Thymus (tissue), 11 donors: ENCODE results near the gene MAPKAPK3. TPM values are rescaled to one million over a fixed set of nuclear protein-coding genes. Genes with fewer than 3 reads are reported as not detected.

ENCODE experiments used
- DNase-seq, 9 donors: peaks; one replicate each; pipeline ENCODE4 v3.0.0-alpha.2; 2013; ENCODE audit warnings: low spot score in 9 of 9, low read depth in 6 of 9, missing footprints in 1 of 9
- H3K27ac ChIP-seq, 2 donors: one replicate each; pipeline ENCODE4 v1.5.1; 2013; ENCODE audit warnings: control low read depth in 1 of 2, low read depth in 1 of 2, low read length in 1 of 2, mild to moderate bottlenecking in 1 of 2, moderate library complexity in 1 of 2
- H3K27me3 ChIP-seq, 2 donors: one replicate each; pipeline ENCODE4 v1.5.1; 2013; ENCODE audit warnings: low read length in 1 of 2; ENCODE audit not compliant: control insufficient read depth in 2 of 2, insufficient read depth in 1 of 2
- H3K36me3 ChIP-seq, 2 donors: one replicate each; pipeline ENCODE4 v1.5.1; 2013; ENCODE audit warnings: low read length in 1 of 2, mild to moderate bottlenecking in 1 of 2, moderate library complexity in 1 of 2; ENCODE audit not compliant: control insufficient read depth in 2 of 2, insufficient read depth in 2 of 2
- H3K4me1 ChIP-seq, 2 donors: one replicate each; pipeline ENCODE4 v1.5.1; 2013; ENCODE audit warnings: low read length in 2 of 2; ENCODE audit not compliant: control insufficient read depth in 2 of 2, insufficient read depth in 2 of 2
- H3K4me3 ChIP-seq, 2 donors: one replicate each; pipeline ENCODE4 v1.5.1; 2013; ENCODE audit warnings: low read length in 2 of 2, control low read depth in 1 of 2, mild to moderate bottlenecking in 1 of 2
- H3K9me3 ChIP-seq, 2 donors: one replicate each; pipeline ENCODE4 v1.5.1; 2013; ENCODE audit warnings: low read length in 1 of 2, mild to moderate bottlenecking in 1 of 2; ENCODE audit not compliant: control insufficient read depth in 2 of 2, insufficient read depth in 1 of 2
- WGBS: extraction: QIAGEN DNeasy Blood & Tissue Kit; methylation state at CpG from one replicate; pipeline ENCODE4 v1.1.7; 2013; 5-methylcytosine and 5-hydroxymethylcytosine counted together
- polyA plus RNA-seq: library from polyadenylated mRNA; stranded (reverse); fragments of 200-250 nt; gene quantifications from one replicate; pipeline ENCODE4 v1.2.3, GENCODE V29; 2013
- total RNA-seq: library from RNA; stranded (reverse); fragments of 120-200 nt; gene quantifications from one replicate; pipeline ENCODE4 v1.2.4, GENCODE V29; 2013
- donor health status: healthy.

Gene MAPKAPK3
- total and polyA plus RNA-seq, 2 donors = 24.9 to 54.4 TPM

DNA sequence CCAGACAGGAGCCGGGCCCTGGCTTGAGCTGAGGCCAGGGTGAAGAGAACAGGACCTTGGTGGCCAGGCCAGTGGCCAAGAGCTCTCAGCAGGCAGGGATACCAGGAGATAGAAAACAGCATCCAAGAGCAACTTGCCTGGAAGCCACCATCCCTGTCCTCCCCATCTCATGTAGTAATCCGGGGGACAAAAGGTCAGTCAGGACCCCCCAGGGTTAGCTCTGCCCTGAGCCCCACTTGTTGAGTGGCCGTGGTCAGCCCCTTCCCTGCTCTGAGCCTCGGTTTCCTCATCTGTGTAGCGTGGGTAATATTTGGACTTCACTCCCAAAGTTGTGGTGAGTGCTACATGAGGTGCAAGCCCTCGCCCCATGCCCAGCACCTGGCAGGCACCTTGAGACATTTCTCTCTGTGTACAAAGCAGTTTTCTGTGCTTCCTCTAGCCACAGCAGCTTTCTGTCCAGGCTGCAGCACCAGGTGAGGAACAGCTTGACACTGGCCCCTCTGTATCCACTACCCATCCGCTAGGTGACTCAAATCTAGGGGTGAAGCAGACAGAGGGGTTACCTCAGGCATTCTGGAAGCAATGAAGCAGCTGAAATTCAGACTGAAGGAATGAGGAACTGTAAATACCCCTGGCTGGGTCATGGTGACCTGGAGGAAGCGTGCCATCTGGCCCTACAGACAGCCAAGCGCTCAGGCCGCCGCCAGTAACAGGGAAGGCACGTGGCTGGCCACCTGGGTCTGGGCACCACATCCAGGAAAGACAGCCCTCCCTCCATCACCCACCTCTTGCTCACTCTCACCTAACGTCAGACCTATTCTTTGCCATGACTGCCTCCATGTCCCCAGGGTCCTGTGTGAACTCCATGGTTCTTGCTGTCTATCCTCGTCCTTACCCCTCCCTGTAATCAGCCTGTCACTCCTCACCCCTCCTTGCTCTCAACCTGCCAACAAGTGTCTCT, 12.0 kb upstream of the MAPKAPK3 start:
- 62% methylated on average over 14 of the region's 14 CpGs for WGBS
- no peak for DNase-seq

DNA sequence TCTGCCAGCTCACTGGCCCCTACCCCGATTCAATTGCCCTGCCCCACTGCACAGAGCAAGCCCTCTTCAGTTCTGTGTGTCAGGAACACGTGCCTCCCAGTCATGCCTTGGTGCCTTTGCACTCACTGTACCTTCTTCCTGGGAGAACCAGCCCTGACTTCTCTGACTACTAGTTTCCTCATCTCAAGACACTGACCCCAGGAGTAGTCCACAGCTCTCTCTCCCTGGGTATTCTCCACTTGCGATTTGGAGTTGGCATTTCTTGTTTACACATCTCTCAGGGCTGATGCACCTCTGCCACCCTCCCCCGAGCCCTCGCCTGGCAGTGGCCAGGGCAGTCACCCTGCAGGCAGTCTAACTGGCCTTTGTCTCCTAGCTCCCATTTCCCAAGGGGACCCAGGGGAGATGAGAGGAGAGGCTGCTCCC, 11.0 kb upstream of the MAPKAPK3 start:
- H3K27me3 ChIP-seq = peaks cover 0 to 5% of the 10 kb centered on the region in 2 donors
- WGBS = 83% methylated on average over 5 of the region's 5 CpGs
- no peak for DNase-seq
- no peaks in the 10 kb centered on the region for H3K9me3 ChIP-seq
- peak overlapping the region in 1 of 2 donors; percentile 5 for H3K4me3 ChIP-seq
- peaks cover 0 to 52% of the 10 kb centered on the region in 2 donors for H3K36me3 ChIP-seq
- H3K4me1 ChIP-seq = peaks cover 11 to 91% of the 10 kb centered on the region in 2 donors
- H3K27ac ChIP-seq = no peak overlapping the region

More for the DNA sequence above, 12.0 kb upstream of the MAPKAPK3 start:
- Histone ChIP-seq H3K27me3 (no peaks in the 10 kb centered on the region), H3K27ac (peak overlapping the region; percentile 53 to 64), H3K9me3 (no peaks in the 10 kb centered on the region), H3K4me1 (peaks cover 14 to 91% of the 10 kb centered on the region in 2 donors), H3K36me3 (peaks cover 0 to 49% of the 10 kb centered on the region in 2 donors), H3K4me3 (no peak overlapping the region)

- Histone ChIP-seq H3K27ac (no peak overlapping the region), H3K4me3 (peak overlapping the region in 1 of 2 donors; percentile 16), H3K36me3 (peaks cover 0 to 52% of the 10 kb centered on the region in 2 donors), H3K27me3 (peaks cover 0 to 10% of the 10 kb centered on the region in 2 donors), H3K9me3 (no peaks in the 10 kb centered on the region), H3K4me1 (peaks cover 12 to 90% of the 10 kb centered on the region in 2 donors)
- DNase-seq = no peak
- WGBS = 30% methylated on average over 6 of the region's 6 CpGs
Measured at GRCh38 chr3:50606596-50606995, 10.4 kb upstream of the MAPKAPK3 start.

GRCh38 chr3:50607271-50608091, 9.5 kb upstream of the MAPKAPK3 start:
- DNase-seq = no peak
- no peaks in the 10 kb centered on the region for H3K9me3 ChIP-seq
- H3K27me3 ChIP-seq = peaks cover 0 to 19% of the 10 kb centered on the region in 2 donors
- 91% methylated on average over 29 of the region's 29 CpGs for WGBS
- H3K4me1 ChIP-seq = peaks cover 8 to 87% of the 10 kb centered on the region in 2 donors
- H3K4me3 ChIP-seq = peak overlapping the region in 1 of 2 donors; percentile 77
- H3K36me3 ChIP-seq = peaks cover 0 to 52% of the 10 kb centered on the region in 2 donors
- H3K27ac ChIP-seq = no peak overlapping the region

DNA sequence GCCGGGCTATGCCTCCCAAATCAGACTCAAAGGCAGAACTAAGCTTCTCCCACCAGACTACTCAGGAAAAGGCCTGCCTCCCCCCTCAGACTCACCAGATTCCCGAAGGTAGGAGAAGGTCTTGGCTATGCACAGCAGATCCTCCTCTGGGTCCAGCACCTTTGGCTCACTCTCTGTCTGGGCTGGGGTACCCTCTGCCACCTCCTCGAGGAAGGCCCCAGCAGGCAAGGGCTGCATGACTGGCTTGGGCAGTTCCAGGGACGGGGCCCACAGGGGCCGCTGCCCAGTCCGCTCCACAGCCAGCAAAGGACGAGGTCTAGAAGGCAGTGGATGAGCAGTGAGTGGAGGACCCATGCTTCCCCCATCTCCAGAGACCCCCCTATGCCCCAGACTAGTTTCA, 8.7 kb upstream of the MAPKAPK3 start:
- Histone ChIP-seq H3K36me3 (peaks cover 0 to 52% of the 10 kb centered on the region in 2 donors), H3K4me3 (peak overlapping the region in 1 of 2 donors; percentile 77), H3K27me3 (peaks cover 0 to 26% of the 10 kb centered on the region in 2 donors), H3K4me1 (peaks cover 8 to 87% of the 10 kb centered on the region in 2 donors), H3K9me3 (no peaks in the 10 kb centered on the region), H3K27ac (peak overlapping the region in 1 of 2 donors; percentile 32)
- 85% methylated on average over 7 of the region's 7 CpGs for WGBS
- DNase-seq = no peak

- peaks cover 0 to 26% of the 10 kb centered on the region in 2 donors for H3K27me3 ChIP-seq
Measured at GRCh38 chr3:50609071-50609762, 7.7 kb upstream of the MAPKAPK3 start.

GRCh38 chr3:50609763-50610085, 7.2 kb upstream of the MAPKAPK3 start:
- peaks cover 0 to 26% of the 10 kb centered on the region in 2 donors for H3K27me3 ChIP-seq
- 67% methylated on average over 3 of the region's 3 CpGs for WGBS
- H3K9me3 ChIP-seq = no peaks in the 10 kb centered on the region
- H3K36me3 ChIP-seq = peaks cover 0 to 45% of the 10 kb centered on the region in 2 donors
- peaks cover 8 to 81% of the 10 kb centered on the region in 2 donors for H3K4me1 ChIP-seq
- H3K27ac ChIP-seq = peak overlapping the region in 1 of 2 donors; percentile 43
- H3K4me3 ChIP-seq = peak overlapping the region in 1 of 2 donors; percentile 77
- DNase-seq = no peak

More at GRCh38 chr3:50609071-50609762, 7.7 kb upstream of the MAPKAPK3 start:
- H3K9me3 ChIP-seq = no peaks in the 10 kb centered on the region
- peak overlapping the region in 1 of 2 donors; percentile 77 for H3K4me3 ChIP-seq
- peaks cover 8 to 86% of the 10 kb centered on the region in 2 donors for H3K4me1 ChIP-seq
- no peak for DNase-seq
- peaks cover 0 to 50% of the 10 kb centered on the region in 2 donors for H3K36me3 ChIP-seq
- 66% methylated on average over 5 of the region's 5 CpGs for WGBS
- H3K27ac ChIP-seq = peak overlapping the region in 1 of 2 donors; percentile 43

DNA sequence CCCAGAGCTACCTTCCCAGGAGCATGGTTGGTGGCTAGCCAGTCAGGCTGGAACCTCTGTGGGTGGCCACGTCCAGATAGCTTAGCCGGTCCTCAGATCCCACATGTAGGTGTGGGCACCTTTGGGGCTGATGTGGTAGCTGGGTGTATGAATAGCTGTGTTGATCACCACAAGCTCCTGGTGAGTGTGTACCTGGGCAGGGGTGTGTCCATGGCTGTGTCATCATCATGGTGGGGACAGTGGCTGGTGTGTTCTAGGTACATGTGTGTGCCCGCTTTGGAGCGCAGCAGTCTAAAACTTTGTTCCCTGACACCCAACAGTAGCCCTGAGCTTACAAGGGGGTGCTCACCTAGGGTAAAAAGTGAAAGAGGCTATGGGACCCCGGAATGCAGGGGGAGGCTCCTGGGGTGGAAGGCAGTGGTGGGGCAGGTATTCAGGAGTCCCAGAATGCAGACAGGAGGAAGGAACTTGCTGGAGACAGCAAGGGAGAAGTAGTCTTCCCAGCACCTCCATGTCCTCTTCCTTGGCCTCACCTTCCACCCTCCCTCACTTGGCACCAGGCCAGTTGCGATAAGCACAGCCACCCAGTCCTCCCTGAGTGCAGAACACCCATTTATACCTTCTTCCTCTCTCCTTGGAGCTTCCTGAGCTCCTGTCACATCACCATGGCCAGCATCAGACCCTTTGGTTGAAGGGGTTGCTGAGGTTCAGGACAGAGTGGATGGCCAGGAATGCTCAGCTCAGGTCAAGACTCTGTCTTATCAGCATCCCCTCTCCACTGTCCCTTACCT, 6.6 kb upstream of the MAPKAPK3 start:
- DNase-seq = no peak
- Histone ChIP-seq H3K4me3 (peak overlapping the region; percentile 63 to 77), H3K9me3 (no peaks in the 10 kb centered on the region), H3K27me3 (peaks cover 0 to 26% of the 10 kb centered on the region in 2 donors), H3K27ac (peak overlapping the region in 1 of 2 donors; percentile 75), H3K36me3 (peaks cover 0 to 40% of the 10 kb centered on the region in 2 donors), H3K4me1 (peaks cover 8 to 76% of the 10 kb centered on the region in 2 donors)
- WGBS = 63% methylated on average over 6 of the region's 6 CpGs
